Kidney tubule cell (primary cell): ENCODE results near the gene CFAP52.
"Not testable (repeated sequence)": the region's sequence is repeated elsewhere in the genome, so short reads cannot be mapped to it uniquely, and the experiment has no call there.

Experiments used
- DNase-seq: peaks from one replicate; pipeline ENCODE4 v3.0.0-alpha.2; 2018; ENCODE audit warnings: low spot score

Gene CFAP52

GRCh38 chr17:9571201-9571600 lies 5.2 kb upstream of the CFAP52 start:
- no peak for DNase-seq

- peak; percentile 93 for DNase-seq
Measured at GRCh38 chr17:9575381-9576101, 901 bp upstream of the CFAP52 start, which contains the start of gene STX8. TSS of gene STX8 (minus strand) at chr17:9575820. CDS start at chr17:9575808, 12 bp downstream.

- no peak for DNase-seq
Measured at GRCh38 chr17:9577373-9577709, 899 bp downstream of the CFAP52 start.

GRCh38 chr17:9587969-9588656 lies 11.7 kb downstream of the CFAP52 start:
- no peak for DNase-seq

GRCh38 chr17:9594065-9594464 lies 17.6 kb downstream of the CFAP52 start:
- DNase-seq = no peak

- DNase-seq = not testable (repeated sequence)
Measured at GRCh38 chr17:9597638-9598037, 21.2 kb downstream of the CFAP52 start.

- no peak for DNase-seq
Measured at GRCh38 chr17:9598661-9599060, 22.2 kb downstream of the CFAP52 start.

GRCh38 chr17:9604583-9604982 lies 28.1 kb downstream of the CFAP52 start:
- not testable (repeated sequence) for DNase-seq

- DNase-seq = no peak
Measured at GRCh38 chr17:9606453-9606852, 30.0 kb downstream of the CFAP52 start.

- peak; percentile 7 for DNase-seq
Measured at GRCh38 chr17:9607058-9607457, 30.6 kb downstream of the CFAP52 start.

- DNase-seq = no peak
Measured at GRCh38 chr17:9611557-9611956, 35.1 kb downstream of the CFAP52 start.

- DNase-seq = peak; percentile 88
Measured at GRCh38 chr17:9612006-9612405, 35.6 kb downstream of the CFAP52 start.

- no peak for DNase-seq
Measured at GRCh38 chr17:9615486-9615885, 39.0 kb downstream of the CFAP52 start.

- no peak for DNase-seq
Measured at GRCh38 chr17:9622961-9623360, 46.5 kb downstream of the CFAP52 start.

- DNase-seq = no peak
Measured at GRCh38 chr17:9628509-9628908, 52.1 kb downstream of the CFAP52 start.

- DNase-seq = no peak
Measured at GRCh38 chr17:9632741-9633140, 56.3 kb downstream of the CFAP52 start.

GRCh38 chr17:9635340-9635739 lies 58.9 kb downstream of the CFAP52 start:
- DNase-seq = no peak

GRCh38 chr17:9636501-9636900 lies 60.1 kb downstream of the CFAP52 start:
- no peak for DNase-seq

GRCh38 chr17:9640388-9640787 lies 63.9 kb downstream of the CFAP52 start:
- not testable (repeated sequence) for DNase-seq

- peak; percentile 64 for DNase-seq
Measured at GRCh38 chr17:9643611-9644010, 67.2 kb downstream of the CFAP52 start.

GRCh38 chr17:9644910-9645751 lies 68.7 kb downstream of the CFAP52 start, which contains the start of gene USP43:
TSS of gene USP43 (plus strand) at chr17:9645517. CDS start at chr17:9645633, 116 bp downstream.
- DNase-seq = peak; percentile 84

- peak; percentile 74 for DNase-seq
Measured at GRCh38 chr17:9645851-9646545, 69.6 kb downstream of the CFAP52 start.
